Spleen (tissue), 7 donors: ENCODE measurements around the gene DTNA.

Source experiments
- POLR2A ChIP-seq, 3 donors: fragments of 450-650 bp; IDR thresholded peaks; one replicate each; pipeline ENCODE4 v1.5.1; 2017; ENCODE audit warnings: antibody characterized with exemption in 3 of 3, mild to moderate bottlenecking in 1 of 3
- TF ChIP-seq, protein P1 (sequence below), 11 experiments: fragments of 200-600 bp in 7 of 11; fragments of 450-650 bp in 4 of 11; sonication (generic) in 4 of 11; IDR thresholded peaks in 8 of 11; conservative IDR thresholded peaks in 3 of 11; 1 replicate in 7 of 11; 2 replicates in 4 of 11; pipeline versions ENCODE4 v1.4.0 to v1.8.0; 2016 to 2021; ENCODE audit warnings: antibody characterized with exemption in 11 of 11, inconsistent platforms in 4 of 11, mild to moderate bottlenecking in 1 of 11
- donor health status: DM: no; HTN: no; CAD: no; lungs with moderate emphysema.
- donor health status: DM: no; HTN: no; CAD: no.
- donor health status: DM: no; HTN: no; CAD: no.

DNA sequence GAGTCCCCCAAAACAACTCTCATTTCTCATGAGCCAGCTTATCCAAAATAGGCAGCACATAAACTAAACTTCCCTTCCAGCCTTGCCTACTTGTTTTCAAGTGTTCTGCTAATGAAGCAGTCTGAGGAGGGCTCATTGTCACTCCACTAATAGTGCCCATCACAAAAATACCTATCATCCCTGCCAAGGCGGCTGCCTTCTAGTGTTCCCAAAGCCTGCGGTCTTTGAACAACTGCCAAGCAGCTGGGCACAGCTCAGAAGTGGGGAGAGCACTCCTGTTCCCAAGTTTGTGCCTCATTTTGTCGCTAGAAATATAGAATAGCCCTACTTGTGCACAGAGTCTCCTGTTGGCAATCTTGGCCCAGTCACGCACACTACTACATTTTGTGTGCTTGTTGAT is 50.3 kb downstream of the DTNA start:
- TF ChIP-seq, protein P1, sequence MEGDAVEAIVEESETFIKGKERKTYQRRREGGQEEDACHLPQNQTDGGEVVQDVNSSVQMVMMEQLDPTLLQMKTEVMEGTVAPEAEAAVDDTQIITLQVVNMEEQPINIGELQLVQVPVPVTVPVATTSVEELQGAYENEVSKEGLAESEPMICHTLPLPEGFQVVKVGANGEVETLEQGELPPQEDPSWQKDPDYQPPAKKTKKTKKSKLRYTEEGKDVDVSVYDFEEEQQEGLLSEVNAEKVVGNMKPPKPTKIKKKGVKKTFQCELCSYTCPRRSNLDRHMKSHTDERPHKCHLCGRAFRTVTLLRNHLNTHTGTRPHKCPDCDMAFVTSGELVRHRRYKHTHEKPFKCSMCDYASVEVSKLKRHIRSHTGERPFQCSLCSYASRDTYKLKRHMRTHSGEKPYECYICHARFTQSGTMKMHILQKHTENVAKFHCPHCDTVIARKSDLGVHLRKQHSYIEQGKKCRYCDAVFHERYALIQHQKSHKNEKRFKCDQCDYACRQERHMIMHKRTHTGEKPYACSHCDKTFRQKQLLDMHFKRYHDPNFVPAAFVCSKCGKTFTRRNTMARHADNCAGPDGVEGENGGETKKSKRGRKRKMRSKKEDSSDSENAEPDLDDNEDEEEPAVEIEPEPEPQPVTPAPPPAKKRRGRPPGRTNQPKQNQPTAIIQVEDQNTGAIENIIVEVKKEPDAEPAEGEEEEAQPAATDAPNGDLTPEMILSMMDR (IDR thresholded peaks at IDR 0.05 in 8 of 11, conservative IDR thresholded peaks at IDR 0.05 in 3 of 11), result no peak
- TF ChIP-seq POLR2A (IDR thresholded peaks at IDR 0.05), result no peak
